Globus pallidus (tissue), 1 donor: ENCODE data around the gene MAB21L3.
"Not testable (repeated sequence)": the region's sequence is repeated elsewhere in the genome, so short reads cannot be mapped to it uniquely, and the experiment has no call there.

ENCODE experiments used
- DNase-seq: peaks from one replicate; pipeline ENCODE4 v3.0.0-alpha.2; 2015; ENCODE audit warnings: low spot score

The MAB21L3 gene

GRCh38 chr1:116138277-116138792 is 27.1 kb downstream of the MAB21L3 start:
- DNase-seq, result no peak

- DNase-seq, result no peak
Observed at GRCh38 chr1:116139592-116140134, 28.5 kb downstream of the MAB21L3 start.

DNA sequence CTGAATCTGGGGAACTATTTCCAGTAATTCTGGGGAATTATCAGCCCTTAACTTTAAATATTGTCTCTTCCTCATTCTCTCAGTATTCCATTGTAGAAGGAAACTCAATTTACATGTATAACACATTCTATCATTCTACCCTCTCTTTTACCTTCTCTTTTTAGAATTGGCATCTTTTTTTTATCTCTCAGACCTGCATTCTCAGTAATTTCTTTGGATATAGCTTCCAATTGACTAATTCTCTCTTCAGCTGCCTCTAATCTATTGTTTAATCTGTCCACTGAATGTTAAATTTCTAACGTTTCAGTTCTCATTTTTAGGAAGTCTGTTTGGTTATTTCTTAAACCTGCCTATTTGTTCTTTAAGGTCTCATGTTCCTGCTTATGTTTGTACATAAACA is 33.0 kb downstream of the MAB21L3 start:
- DNase-seq, result no peak

GRCh38 chr1:116146447-116147113 is 35.4 kb downstream of the MAB21L3 start:
- DNase-seq, result not testable (repeated sequence)

- no peak for DNase-seq
Observed at GRCh38 chr1:116147114-116147510, 35.9 kb downstream of the MAB21L3 start.

- no peak for DNase-seq
Observed at GRCh38 chr1:116147972-116148371, 36.8 kb downstream of the MAB21L3 start.

DNA sequence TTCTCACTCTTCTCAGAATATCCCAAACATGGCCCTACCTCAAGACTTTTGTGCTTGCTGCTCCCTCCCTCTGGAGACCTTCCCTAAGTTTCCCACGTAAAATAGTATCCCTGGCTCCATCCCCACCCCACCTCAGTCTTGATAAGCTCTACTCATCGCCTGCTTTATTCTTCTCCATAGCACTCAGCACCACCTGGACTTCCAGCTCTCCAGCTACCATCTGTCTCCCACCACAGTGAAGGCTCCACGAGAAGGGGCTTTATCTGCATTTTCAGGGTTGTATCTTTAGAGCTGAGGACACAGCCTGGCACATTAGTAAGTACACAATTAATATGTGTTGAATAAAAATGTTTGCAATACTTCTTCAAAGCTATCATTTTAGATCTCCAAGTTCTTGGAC is 37.8 kb downstream of the MAB21L3 start:
- no peak for DNase-seq

- no peak for DNase-seq
Observed at GRCh38 chr1:116150368-116150767, 39.2 kb downstream of the MAB21L3 start.

- DNase-seq, result peak; percentile 75
Observed at GRCh38 chr1:116151739-116152576, 40.8 kb downstream of the MAB21L3 start.

DNA sequence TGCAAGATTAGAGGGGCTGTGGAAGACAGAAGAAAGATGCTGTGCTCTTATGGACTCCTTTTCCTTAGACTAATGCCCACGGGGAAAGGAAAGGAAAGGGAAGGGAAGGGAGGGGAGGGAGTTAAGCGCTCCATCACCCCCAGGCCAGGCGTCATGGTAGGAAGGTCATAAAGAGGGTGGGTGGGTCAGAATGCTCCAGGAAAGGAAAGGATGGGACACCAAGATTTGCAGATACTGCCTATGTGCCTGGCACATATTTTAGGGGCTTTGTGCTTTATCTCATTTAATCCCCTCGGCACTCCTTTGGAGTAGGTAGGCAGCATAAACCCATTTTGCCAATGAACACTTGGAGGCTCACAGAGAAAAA is 41.4 kb downstream of the MAB21L3 start:
- DNase-seq, result no peak

- DNase-seq, result no peak
Observed at GRCh38 chr1:116152950-116153691, 41.9 kb downstream of the MAB21L3 start.

- DNase-seq, result no peak
Observed at GRCh38 chr1:116153692-116154031, 42.5 kb downstream of the MAB21L3 start.

DNA sequence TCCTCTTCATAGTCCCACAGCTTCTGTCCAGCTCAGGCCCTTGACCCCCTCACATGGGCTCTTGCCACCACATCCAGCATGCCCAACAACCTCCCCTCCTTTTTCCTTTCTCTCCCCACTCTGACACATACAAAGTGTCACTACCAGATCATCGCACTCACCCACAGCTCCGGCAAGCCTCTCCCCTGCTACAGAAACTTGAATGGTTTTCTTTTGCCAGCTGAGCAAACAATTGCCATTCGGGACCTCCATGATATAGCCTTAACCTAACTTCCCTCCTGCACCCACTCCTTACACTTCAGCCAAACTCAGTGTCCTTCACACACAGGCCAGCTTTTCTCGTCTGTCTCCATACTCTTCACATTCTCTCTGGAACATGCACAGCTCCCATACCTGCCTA is 43.3 kb downstream of the MAB21L3 start:
- DNase-seq, result no peak

DNA sequence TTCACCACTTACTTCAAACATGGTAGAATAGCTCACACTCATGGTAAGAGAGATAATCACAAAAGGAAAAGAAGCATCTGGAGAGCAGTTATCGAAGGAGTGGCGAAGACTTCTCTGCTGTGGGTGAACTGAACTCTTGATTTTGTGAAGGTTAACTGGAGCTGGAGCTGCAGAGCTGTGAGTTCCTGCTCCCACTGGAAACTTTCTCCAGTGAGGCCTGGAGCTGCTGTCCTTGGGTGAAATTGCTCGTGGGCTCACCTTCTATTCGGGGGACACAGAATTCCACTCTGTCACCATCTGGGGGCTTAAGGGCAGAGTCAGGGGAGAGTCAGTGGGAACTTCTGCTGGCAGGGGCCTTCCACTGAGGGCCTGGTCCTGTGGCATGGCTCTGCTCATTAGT is 45.9 kb downstream of the MAB21L3 start:
- DNase-seq, result no peak

DNA sequence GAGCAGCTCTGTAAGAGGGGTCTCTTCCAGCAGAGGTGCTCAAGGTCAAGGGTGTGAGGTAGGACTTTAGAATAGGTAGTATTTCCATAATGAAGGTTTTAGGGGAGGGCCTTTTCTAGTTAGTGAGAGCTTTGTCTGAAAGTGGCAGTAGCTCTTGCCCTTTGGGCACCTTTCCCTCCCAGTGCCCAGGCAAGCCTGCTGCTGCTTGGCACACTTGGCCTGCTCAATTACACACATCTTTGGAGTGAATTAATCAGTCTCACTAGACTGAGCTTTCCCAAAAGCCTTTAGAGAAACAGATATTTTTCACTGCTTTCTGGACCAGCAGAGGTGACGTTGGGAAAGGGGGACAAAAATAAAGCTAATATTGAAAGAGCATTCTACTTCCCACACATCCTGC is 48.0 kb downstream of the MAB21L3 start:
- no peak for DNase-seq

- DNase-seq, result no peak
Observed at GRCh38 chr1:116159611-116160010, 48.4 kb downstream of the MAB21L3 start.

DNA sequence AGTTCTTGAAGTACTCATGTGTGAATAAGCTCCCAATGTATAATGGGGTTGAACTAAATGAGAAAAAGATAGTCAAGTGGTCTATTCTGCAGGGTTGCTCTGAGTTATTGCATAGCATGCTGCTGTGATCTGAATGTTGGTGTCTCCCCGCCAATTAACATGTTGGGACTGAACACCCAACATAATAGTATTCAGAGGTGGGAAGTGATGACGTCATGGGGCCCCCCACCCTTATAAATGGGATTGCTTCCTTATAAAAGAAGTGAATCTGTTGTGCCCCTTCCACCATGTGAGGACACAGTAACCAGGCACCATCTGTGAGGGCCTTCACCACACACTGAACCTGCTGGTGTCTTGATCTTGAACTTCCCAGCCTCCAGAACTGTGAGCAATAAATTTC is 50.2 kb downstream of the MAB21L3 start:
- DNase-seq, result no peak

DNA sequence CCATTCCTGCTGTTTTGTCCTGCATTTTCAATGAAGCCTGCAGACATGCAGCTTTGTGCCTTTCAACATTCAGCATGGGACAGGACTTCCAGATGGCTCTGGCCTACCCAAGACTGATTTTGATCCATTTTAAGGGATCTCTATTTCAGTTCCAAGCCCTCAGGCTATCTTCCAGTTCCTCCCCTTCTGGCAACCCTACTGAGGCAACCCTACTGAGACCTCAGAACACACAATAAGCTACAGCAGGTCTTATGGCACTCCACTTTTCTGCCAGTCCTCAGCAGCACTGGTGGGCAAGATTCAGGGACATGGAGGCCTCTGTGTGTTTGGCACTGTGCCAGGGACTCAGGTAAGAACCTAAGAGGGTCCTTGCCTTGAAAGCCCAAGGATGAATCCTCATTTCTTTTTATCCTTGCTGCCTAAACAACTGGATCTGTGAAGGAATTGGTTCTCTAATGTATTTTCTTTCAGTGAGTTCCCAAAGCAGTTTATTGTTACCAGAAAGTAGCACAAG is 50.7 kb downstream of the MAB21L3 start:
- DNase-seq, result no peak

DNA sequence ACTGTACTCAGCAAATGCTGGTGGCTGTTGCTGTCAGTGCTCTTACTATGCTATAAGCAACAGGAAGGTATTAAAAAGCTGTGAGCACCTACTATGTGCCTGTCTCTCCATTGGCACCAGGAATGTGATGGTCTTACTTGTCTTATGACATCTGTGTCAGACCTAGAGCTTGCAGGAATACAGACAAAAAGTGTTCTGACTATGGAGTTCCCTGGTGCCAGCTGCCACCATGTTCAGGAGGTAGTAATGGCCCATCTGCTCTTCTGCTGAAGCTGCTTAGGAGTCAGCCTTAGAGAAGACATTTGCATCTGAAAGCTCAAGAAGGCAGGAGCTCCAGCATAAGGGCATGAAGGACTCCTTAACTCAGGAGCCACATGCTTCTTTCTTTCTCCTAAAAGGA is 52.3 kb downstream of the MAB21L3 start:
- no peak for DNase-seq

- DNase-seq, result no peak
Observed at GRCh38 chr1:116164150-116164549, 53.0 kb downstream of the MAB21L3 start.

- no peak for DNase-seq
Observed at GRCh38 chr1:116164604-116165368, 53.6 kb downstream of the MAB21L3 start.

GRCh38 chr1:116165572-116165971 is 54.4 kb downstream of the MAB21L3 start:
- DNase-seq, result no peak
